ENCODE results near the gene DNAJC18.
"Not testable (repeated sequence)": the region's sequence is repeated elsewhere in the genome, so short reads cannot be mapped to it uniquely, and the experiment has no call there.

The DNAJC18 gene

GRCh38 chr5:139430015-139430414 lies 9.3 kb downstream of the DNAJC18 start:
- DNase-seq (ENCODE audit: low read depth in 2 of 2, low spot score in 1 of 2), result no peak

- DNase-seq (ENCODE audit: low read depth in 2 of 2, low spot score in 1 of 2), result no peak
Measured at GRCh38 chr5:139426203-139426885, 13.0 kb downstream of the DNAJC18 start.

- DNase-seq (ENCODE audit: low read depth in 2 of 2, low spot score in 1 of 2), result no peak
Measured at GRCh38 chr5:139425497-139425896, 13.8 kb downstream of the DNAJC18 start.

GRCh38 chr5:139422307-139422893 lies 16.9 kb downstream of the DNAJC18 start:
- DNase-seq (ENCODE audit: low read depth in 2 of 2, low spot score in 1 of 2), result no peak

GRCh38 chr5:139419226-139420192 lies 19.8 kb downstream of the DNAJC18 start:
- DNase-seq (ENCODE audit: low read depth in 2 of 2, low spot score in 1 of 2), result no peak

- DNase-seq (ENCODE audit: low read depth in 2 of 2, low spot score in 1 of 2), result no peak
Measured at GRCh38 chr5:139418793-139419192, 20.5 kb downstream of the DNAJC18 start.

- DNase-seq (ENCODE audit: low read depth in 2 of 2, low spot score in 1 of 2), result no peak
Measured at GRCh38 chr5:139417214-139417613, 22.1 kb downstream of the DNAJC18 start.

- DNase-seq (ENCODE audit: low read depth in 2 of 2, low spot score in 1 of 2), result no peak
Measured at GRCh38 chr5:139416651-139417050, 22.7 kb downstream of the DNAJC18 start.

GRCh38 chr5:139415869-139416268 lies 23.5 kb downstream of the DNAJC18 start:
- no peak for DNase-seq (ENCODE audit: low read depth in 2 of 2, low spot score in 1 of 2)

GRCh38 chr5:139415221-139415861 lies 24.0 kb downstream of the DNAJC18 start:
- no peak for DNase-seq (ENCODE audit: low read depth in 2 of 2, low spot score in 1 of 2)

GRCh38 chr5:139414581-139415130 lies 24.7 kb downstream of the DNAJC18 start:
- no peak for DNase-seq (ENCODE audit: low read depth in 2 of 2, low spot score in 1 of 2)

GRCh38 chr5:139413963-139414362 lies 25.4 kb downstream of the DNAJC18 start:
- DNase-seq (ENCODE audit: low read depth in 2 of 2, low spot score in 1 of 2), result no peak

GRCh38 chr5:139413153-139413552 lies 26.2 kb downstream of the DNAJC18 start:
- no peak for DNase-seq (ENCODE audit: low read depth in 2 of 2, low spot score in 1 of 2)

GRCh38 chr5:139410993-139411828 lies 28.1 kb downstream of the DNAJC18 start:
- no peak for DNase-seq (ENCODE audit: low read depth in 2 of 2, low spot score in 1 of 2)

- DNase-seq (ENCODE audit: low read depth in 2 of 2, low spot score in 1 of 2), result no peak
Measured at GRCh38 chr5:139410121-139410992, 29.0 kb downstream of the DNAJC18 start.

- not testable (repeated sequence) for DNase-seq (ENCODE audit: low read depth in 2 of 2, low spot score in 1 of 2)
Measured at GRCh38 chr5:139409116-139409515, 30.2 kb downstream of the DNAJC18 start.

- DNase-seq (ENCODE audit: low read depth in 2 of 2, low spot score in 1 of 2), result no peak
Measured at GRCh38 chr5:139408191-139408590, 31.1 kb downstream of the DNAJC18 start.

GRCh38 chr5:139407517-139407916 lies 31.8 kb downstream of the DNAJC18 start:
- DNase-seq (ENCODE audit: low read depth in 2 of 2, low spot score in 1 of 2), result no peak

GRCh38 chr5:139406963-139407362 lies 32.4 kb downstream of the DNAJC18 start:
- no peak for DNase-seq (ENCODE audit: low read depth in 2 of 2, low spot score in 1 of 2)

Data from stimulated activated CD8-positive, alpha-beta memory T cell treated with anti-CD3 and anti-CD28 coated beads, Interleukin-4, amount 100 ng/mL, for 1 hour (primary cell).